ENCODE data around the gene PALLD.

DNA sequence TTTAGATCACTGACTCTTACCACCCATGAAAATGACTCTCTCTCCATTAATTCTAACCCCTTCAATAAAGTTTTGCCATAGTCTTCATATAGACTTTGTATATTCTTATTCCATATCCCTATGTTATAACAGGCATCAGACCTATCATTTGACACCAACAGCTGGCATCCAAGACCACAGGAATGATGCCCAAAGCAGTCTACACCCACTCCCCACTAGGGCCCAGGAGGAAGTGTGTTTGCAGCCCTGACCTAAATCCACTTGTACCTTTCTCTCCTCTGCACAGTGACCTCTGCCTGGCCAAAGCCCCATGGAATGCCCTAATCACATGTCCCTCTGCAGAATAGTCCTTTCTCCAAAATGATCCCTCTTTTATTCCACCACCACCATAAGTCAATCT lies 294.0 kb downstream of the PALLD start:
- TF ChIP-seq, protein P1, sequence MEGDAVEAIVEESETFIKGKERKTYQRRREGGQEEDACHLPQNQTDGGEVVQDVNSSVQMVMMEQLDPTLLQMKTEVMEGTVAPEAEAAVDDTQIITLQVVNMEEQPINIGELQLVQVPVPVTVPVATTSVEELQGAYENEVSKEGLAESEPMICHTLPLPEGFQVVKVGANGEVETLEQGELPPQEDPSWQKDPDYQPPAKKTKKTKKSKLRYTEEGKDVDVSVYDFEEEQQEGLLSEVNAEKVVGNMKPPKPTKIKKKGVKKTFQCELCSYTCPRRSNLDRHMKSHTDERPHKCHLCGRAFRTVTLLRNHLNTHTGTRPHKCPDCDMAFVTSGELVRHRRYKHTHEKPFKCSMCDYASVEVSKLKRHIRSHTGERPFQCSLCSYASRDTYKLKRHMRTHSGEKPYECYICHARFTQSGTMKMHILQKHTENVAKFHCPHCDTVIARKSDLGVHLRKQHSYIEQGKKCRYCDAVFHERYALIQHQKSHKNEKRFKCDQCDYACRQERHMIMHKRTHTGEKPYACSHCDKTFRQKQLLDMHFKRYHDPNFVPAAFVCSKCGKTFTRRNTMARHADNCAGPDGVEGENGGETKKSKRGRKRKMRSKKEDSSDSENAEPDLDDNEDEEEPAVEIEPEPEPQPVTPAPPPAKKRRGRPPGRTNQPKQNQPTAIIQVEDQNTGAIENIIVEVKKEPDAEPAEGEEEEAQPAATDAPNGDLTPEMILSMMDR (IDR thresholded peaks at IDR 0.05; ENCODE audit: low read length) = no peak
- TF ChIP-seq EZH2 (IDR thresholded peaks at IDR 0.05; ENCODE audit: borderline replicate concordance, low read length) = no peak
